Measurements from ENCODE around the gene GABRR1. TPM values are rescaled to one million over a fixed set of nuclear protein-coding genes. Genes with fewer than 3 reads are reported as not detected.

The GABRR1 gene
- total RNA-seq, 1 donor from 2014 or later = not detected

DNA sequence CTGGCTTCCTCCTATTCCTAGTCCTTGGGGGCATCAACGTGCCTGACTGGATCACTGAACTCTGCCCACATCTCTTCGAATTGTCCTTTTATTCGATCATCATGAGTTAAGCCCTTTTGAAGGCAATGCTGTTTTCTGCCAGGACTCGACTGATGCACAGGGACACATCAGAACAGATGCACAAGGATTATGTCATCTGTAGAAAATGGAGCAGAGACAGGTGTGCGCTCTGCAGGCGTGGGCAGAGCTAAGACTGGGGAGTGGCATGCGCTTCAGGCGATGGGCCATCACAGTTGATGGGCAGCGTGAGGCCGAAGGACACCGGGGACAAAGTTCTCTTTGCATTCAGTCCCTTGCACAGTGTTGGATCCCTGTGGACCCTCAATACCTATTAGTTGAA, 13.1 kb downstream of the GABRR1 start:
- H3K4me3 Mint-ChIP-seq (ENCODE audit: unreplicated experiment) = no peak overlapping the region

GRCh38 chr6:89200706-89201215, 16.4 kb downstream of the GABRR1 start:
- H3K4me1 Mint-ChIP-seq (ENCODE audit: unreplicated experiment) = no peaks in the 10 kb centered on the region
- TF ChIP-seq, protein P1, sequence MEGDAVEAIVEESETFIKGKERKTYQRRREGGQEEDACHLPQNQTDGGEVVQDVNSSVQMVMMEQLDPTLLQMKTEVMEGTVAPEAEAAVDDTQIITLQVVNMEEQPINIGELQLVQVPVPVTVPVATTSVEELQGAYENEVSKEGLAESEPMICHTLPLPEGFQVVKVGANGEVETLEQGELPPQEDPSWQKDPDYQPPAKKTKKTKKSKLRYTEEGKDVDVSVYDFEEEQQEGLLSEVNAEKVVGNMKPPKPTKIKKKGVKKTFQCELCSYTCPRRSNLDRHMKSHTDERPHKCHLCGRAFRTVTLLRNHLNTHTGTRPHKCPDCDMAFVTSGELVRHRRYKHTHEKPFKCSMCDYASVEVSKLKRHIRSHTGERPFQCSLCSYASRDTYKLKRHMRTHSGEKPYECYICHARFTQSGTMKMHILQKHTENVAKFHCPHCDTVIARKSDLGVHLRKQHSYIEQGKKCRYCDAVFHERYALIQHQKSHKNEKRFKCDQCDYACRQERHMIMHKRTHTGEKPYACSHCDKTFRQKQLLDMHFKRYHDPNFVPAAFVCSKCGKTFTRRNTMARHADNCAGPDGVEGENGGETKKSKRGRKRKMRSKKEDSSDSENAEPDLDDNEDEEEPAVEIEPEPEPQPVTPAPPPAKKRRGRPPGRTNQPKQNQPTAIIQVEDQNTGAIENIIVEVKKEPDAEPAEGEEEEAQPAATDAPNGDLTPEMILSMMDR (IDR thresholded peaks at IDR 0.05) = no peak
- H3K27me3 Mint-ChIP-seq (ENCODE audit: unreplicated experiment) = peaks cover 5% of the 10 kb centered on the region
- peaks cover 4% of the 10 kb centered on the region for H3K9me3 Mint-ChIP-seq (ENCODE audit: unreplicated experiment)
- no peak overlapping the region for H3K4me3 Mint-ChIP-seq (ENCODE audit: unreplicated experiment)
- no peaks in the 10 kb centered on the region for H3K36me3 Mint-ChIP-seq (ENCODE audit: unreplicated experiment)
- H3K27ac Mint-ChIP-seq (ENCODE audit: unreplicated experiment) = no peak overlapping the region
- DNase-seq (ENCODE audit: extremely low spot score, unreplicated experiment) = peak; percentile 53

More for the DNA sequence above, 13.1 kb downstream of the GABRR1 start:
- Mint-ChIP-seq H3K27ac (ENCODE audit: unreplicated experiment) (no peak overlapping the region), H3K9me3 (ENCODE audit: unreplicated experiment) (no peaks in the 10 kb centered on the region), H3K36me3 (ENCODE audit: unreplicated experiment) (no peaks in the 10 kb centered on the region), H3K27me3 (ENCODE audit: unreplicated experiment) (peaks cover 5% of the 10 kb centered on the region), H3K4me1 (ENCODE audit: unreplicated experiment) (no peaks in the 10 kb centered on the region)
- TF ChIP-seq, protein P1 (IDR thresholded peaks at IDR 0.05) = no peak
- peak; percentile 53 for DNase-seq (ENCODE audit: extremely low spot score, unreplicated experiment)

DNA sequence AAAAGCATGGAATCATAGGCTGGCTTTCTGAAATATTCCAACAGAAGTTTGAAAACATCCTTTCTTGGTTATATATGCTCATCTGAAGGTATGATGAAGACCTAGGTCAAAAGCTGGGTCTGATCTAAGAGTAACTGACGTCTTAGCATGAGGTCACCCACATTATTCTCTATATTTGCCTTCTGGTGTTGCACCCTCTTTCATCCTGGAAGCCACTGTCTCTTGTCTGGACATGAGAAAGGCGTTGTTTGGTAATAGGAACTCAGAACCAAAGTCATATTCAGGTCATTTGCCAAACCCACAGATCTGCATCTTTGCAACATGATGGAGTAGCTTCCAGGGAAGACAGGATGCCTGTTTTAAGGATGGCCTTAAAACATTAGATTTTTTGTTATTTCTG, 17.6 kb downstream of the GABRR1 start:
- Mint-ChIP-seq H3K27me3 (ENCODE audit: unreplicated experiment) (peaks cover 7% of the 10 kb centered on the region), H3K4me3 (ENCODE audit: unreplicated experiment) (no peak overlapping the region), H3K4me1 (ENCODE audit: unreplicated experiment) (no peaks in the 10 kb centered on the region), H3K36me3 (ENCODE audit: unreplicated experiment) (no peaks in the 10 kb centered on the region), H3K9me3 (ENCODE audit: unreplicated experiment) (peaks cover 9% of the 10 kb centered on the region), H3K27ac (ENCODE audit: unreplicated experiment) (no peak overlapping the region)
- TF ChIP-seq, protein P1 (IDR thresholded peaks at IDR 0.05) = no peak
- peak; percentile 1 for DNase-seq (ENCODE audit: extremely low spot score, unreplicated experiment)

GRCh38 chr6:89198235-89198634, 18.9 kb downstream of the GABRR1 start:
- peak; percentile 15 for DNase-seq (ENCODE audit: extremely low spot score, unreplicated experiment)
- H3K36me3 Mint-ChIP-seq (ENCODE audit: unreplicated experiment) = no peaks in the 10 kb centered on the region
- H3K4me1 Mint-ChIP-seq (ENCODE audit: unreplicated experiment) = no peaks in the 10 kb centered on the region
- H3K4me3 Mint-ChIP-seq (ENCODE audit: unreplicated experiment) = no peak overlapping the region
- H3K27ac Mint-ChIP-seq (ENCODE audit: unreplicated experiment) = no peak overlapping the region
- H3K9me3 Mint-ChIP-seq (ENCODE audit: unreplicated experiment) = peaks cover 16% of the 10 kb centered on the region
- peaks cover 8% of the 10 kb centered on the region for H3K27me3 Mint-ChIP-seq (ENCODE audit: unreplicated experiment)
- TF ChIP-seq, protein P1 (IDR thresholded peaks at IDR 0.05) = no peak

DNA sequence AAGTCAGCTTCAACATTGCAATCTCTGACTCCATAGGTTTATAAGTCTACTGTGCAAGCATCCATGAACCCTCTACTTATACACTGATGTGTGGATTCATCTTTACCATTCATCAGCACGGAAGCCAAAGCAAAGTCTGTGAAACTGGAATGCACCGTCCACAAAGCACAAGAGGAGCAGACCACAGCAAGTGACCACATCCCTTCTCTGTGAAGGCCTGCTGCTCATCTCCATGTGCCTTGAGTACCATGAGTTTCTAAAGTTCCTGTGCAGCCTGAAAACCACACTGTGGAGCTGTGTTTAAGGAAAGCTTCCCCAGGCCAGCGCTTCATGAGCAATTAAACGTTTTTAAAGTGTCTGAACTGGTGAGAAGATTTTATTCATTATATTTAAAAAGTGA, 20.0 kb downstream of the GABRR1 start:
- H3K36me3 Mint-ChIP-seq (ENCODE audit: unreplicated experiment) = no peaks in the 10 kb centered on the region
- H3K27ac Mint-ChIP-seq (ENCODE audit: unreplicated experiment) = no peak overlapping the region
- H3K27me3 Mint-ChIP-seq (ENCODE audit: unreplicated experiment) = peaks cover 12% of the 10 kb centered on the region
- DNase-seq (ENCODE audit: extremely low spot score, unreplicated experiment) = peak; percentile 34
- H3K4me3 Mint-ChIP-seq (ENCODE audit: unreplicated experiment) = no peak overlapping the region
- TF ChIP-seq, protein P1 (IDR thresholded peaks at IDR 0.05) = no peak
- no peaks in the 10 kb centered on the region for H3K4me1 Mint-ChIP-seq (ENCODE audit: unreplicated experiment)
- peaks cover 16% of the 10 kb centered on the region for H3K9me3 Mint-ChIP-seq (ENCODE audit: unreplicated experiment)

All from osteocyte (in vitro differentiated cells).